Neural cell (in vitro differentiated cells): Measurements from ENCODE around the gene RAB40B.

Experiments
- CTCF ChIP-seq: fragments of 450-650 bp; IDR thresholded peaks from 2 replicates; pipeline ENCODE4 v1.5.1; 2014; ENCODE audit warnings: antibody characterized with exemption, mild to moderate bottlenecking, moderate library complexity; ENCODE audit not compliant: poor library complexity, severe bottlenecking
- EP300 ChIP-seq: fragments of 450-650 bp; conservative IDR thresholded peaks from 2 replicates; pipeline ENCODE4 v1.6.1; 2014; ENCODE audit warnings: antibody characterized with exemption, mild to moderate bottlenecking, moderate library complexity; ENCODE audit not compliant: poor library complexity, severe bottlenecking
- EZH2 ChIP-seq: fragments of 200-600, 300-800 bp; shearing (Covaris generic), sonication (generic); IDR thresholded peaks from 2 replicates; pipeline ENCODE4 v1.6.1; 2014; ENCODE audit warnings: antibody characterized with exemption, low read length, borderline replicate concordance, mild to moderate bottlenecking; ENCODE audit not compliant: insufficient read depth, poor library complexity, severe bottlenecking
- POLR2AphosphoS5 ChIP-seq: IDR thresholded peaks from 2 replicates; pipeline ENCODE4 v1.6.1; 2012
- REST ChIP-seq: IDR thresholded peaks from 2 replicates; pipeline ENCODE4 v1.6.1; 2012; ENCODE audit warnings: borderline replicate concordance
- SMC3 ChIP-seq: fragments of 450-650 bp; conservative IDR thresholded peaks from 2 replicates; pipeline ENCODE4 v1.6.1; 2014; ENCODE audit warnings: antibody characterized with exemption, mild to moderate bottlenecking, moderate library complexity; ENCODE audit not compliant: poor library complexity

- no peak for TF ChIP-seq REST
- TF ChIP-seq CTCF, result no peak
- no peak for TF ChIP-seq POLR2AphosphoS5
- no peak for TF ChIP-seq EZH2
- no peak for TF ChIP-seq SMC3
- no peak for TF ChIP-seq EP300
These were observed 11.4 kb upstream of the RAB40B start for GRCh38 chr17:82709676-82710498.
